GM12875 (cell line): ENCODE data around the gene KERA.

Experiments used
- H3K4me3 ChIP-seq: one replicate; pipeline ENCODE4 v1.5.1; 2011; ENCODE audit warnings: low read depth, low read length, control low read depth
- TF ChIP-seq, protein P1 (sequence below): IDR thresholded peaks from 2 replicates; pipeline ENCODE4 v1.5.1; 2011; ENCODE audit warnings: low read depth, mild to moderate bottlenecking, control low read depth, inconsistent platforms, low read length, moderate library complexity, borderline replicate concordance; ENCODE audit not compliant: insufficient read depth

The KERA gene

DNA sequence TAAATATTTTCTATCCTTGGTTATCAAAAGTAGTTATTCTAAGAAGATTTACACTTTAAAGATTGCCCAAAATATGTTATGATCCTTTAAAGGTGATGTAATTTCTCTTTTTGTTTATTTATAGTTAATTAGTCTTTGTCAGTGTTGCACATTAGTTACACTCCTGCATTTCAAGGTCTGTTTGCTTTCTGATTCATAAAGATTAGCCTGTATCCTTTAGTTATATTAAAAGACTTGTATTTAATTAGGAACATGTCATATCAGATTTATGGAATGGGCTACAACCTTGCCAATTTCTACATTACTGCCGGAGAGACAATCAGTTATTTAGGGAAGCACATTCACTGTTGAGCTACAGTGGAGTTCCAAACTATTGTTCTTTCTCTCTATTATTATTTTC lies 56.5 kb downstream of the KERA start:
- H3K4me3 ChIP-seq: no peak overlapping the region
- TF ChIP-seq, protein P1, sequence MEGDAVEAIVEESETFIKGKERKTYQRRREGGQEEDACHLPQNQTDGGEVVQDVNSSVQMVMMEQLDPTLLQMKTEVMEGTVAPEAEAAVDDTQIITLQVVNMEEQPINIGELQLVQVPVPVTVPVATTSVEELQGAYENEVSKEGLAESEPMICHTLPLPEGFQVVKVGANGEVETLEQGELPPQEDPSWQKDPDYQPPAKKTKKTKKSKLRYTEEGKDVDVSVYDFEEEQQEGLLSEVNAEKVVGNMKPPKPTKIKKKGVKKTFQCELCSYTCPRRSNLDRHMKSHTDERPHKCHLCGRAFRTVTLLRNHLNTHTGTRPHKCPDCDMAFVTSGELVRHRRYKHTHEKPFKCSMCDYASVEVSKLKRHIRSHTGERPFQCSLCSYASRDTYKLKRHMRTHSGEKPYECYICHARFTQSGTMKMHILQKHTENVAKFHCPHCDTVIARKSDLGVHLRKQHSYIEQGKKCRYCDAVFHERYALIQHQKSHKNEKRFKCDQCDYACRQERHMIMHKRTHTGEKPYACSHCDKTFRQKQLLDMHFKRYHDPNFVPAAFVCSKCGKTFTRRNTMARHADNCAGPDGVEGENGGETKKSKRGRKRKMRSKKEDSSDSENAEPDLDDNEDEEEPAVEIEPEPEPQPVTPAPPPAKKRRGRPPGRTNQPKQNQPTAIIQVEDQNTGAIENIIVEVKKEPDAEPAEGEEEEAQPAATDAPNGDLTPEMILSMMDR: no peak
